ENCODE results near the gene NUP214. TPM values are rescaled to one million over a fixed set of nuclear protein-coding genes. Genes with fewer than 3 reads are reported as not detected.

Gene NUP214
- total RNA-seq, 1 donor from 2014 or later, result 67.4 TPM

- H3K4me1 Mint-ChIP-seq (ENCODE audit: low read depth), result peaks cover 3% of the 10 kb centered on the region
- H3K27me3 Mint-ChIP-seq (ENCODE audit: low read depth), result peaks cover 22% of the 10 kb centered on the region
- H3K4me3 Mint-ChIP-seq (ENCODE audit: low read depth), result no peak overlapping the region
- DNase-seq (ENCODE audit: low spot score), result no peak
- no peaks in the 10 kb centered on the region for H3K36me3 Mint-ChIP-seq (ENCODE audit: low read depth)
- H3K9me3 Mint-ChIP-seq, result no peaks in the 10 kb centered on the region
- intact Hi-C loops (cut with micrococcal nuclease), result no loop called here
- no peak overlapping the region for H3K27ac Mint-ChIP-seq
Measured at GRCh38 chr9:131091352-131091992, 33.9 kb upstream of the NUP214 start.

- DNase-seq (ENCODE audit: low spot score), result no peak
- no peaks in the 10 kb centered on the region for H3K9me3 Mint-ChIP-seq
- peaks cover 25% of the 10 kb centered on the region for H3K27me3 Mint-ChIP-seq (ENCODE audit: low read depth)
- intact Hi-C loops (cut with micrococcal nuclease), result no loop called here
- H3K4me3 Mint-ChIP-seq (ENCODE audit: low read depth), result no peak overlapping the region
- H3K36me3 Mint-ChIP-seq (ENCODE audit: low read depth), result no peaks in the 10 kb centered on the region
- peaks cover 3% of the 10 kb centered on the region for H3K4me1 Mint-ChIP-seq (ENCODE audit: low read depth)
- no peak overlapping the region for H3K27ac Mint-ChIP-seq
Measured at GRCh38 chr9:131092030-131092429, 33.4 kb upstream of the NUP214 start.

- Mint-ChIP-seq H3K27ac (no peak overlapping the region), H3K4me3 (ENCODE audit: low read depth) (no peak overlapping the region), H3K9me3 (no peaks in the 10 kb centered on the region), H3K36me3 (ENCODE audit: low read depth) (no peaks in the 10 kb centered on the region), H3K27me3 (ENCODE audit: low read depth) (peaks cover 32% of the 10 kb centered on the region), H3K4me1 (ENCODE audit: low read depth) (peaks cover 3% of the 10 kb centered on the region)
- intact Hi-C loops (cut with micrococcal nuclease), result no loop called here
- DNase-seq (ENCODE audit: low spot score), result no peak
Measured at GRCh38 chr9:131092548-131093440, 32.6 kb upstream of the NUP214 start.

- H3K27ac Mint-ChIP-seq, result no peak overlapping the region
- DNase-seq (ENCODE audit: low spot score), result no peak
- H3K4me3 Mint-ChIP-seq (ENCODE audit: low read depth), result no peak overlapping the region
- H3K9me3 Mint-ChIP-seq, result no peaks in the 10 kb centered on the region
- peaks cover 36% of the 10 kb centered on the region for H3K27me3 Mint-ChIP-seq (ENCODE audit: low read depth)
- intact Hi-C loops (cut with micrococcal nuclease), result no loop called here
- H3K4me1 Mint-ChIP-seq (ENCODE audit: low read depth), result peaks cover 3% of the 10 kb centered on the region
- H3K36me3 Mint-ChIP-seq (ENCODE audit: low read depth), result no peaks in the 10 kb centered on the region
Measured at GRCh38 chr9:131094015-131094414, 31.4 kb upstream of the NUP214 start.

GRCh38 chr9:131094622-131095021, 30.8 kb upstream of the NUP214 start:
- H3K36me3 Mint-ChIP-seq (ENCODE audit: low read depth), result no peaks in the 10 kb centered on the region
- H3K4me3 Mint-ChIP-seq (ENCODE audit: low read depth), result no peak overlapping the region
- peaks cover 3% of the 10 kb centered on the region for H3K4me1 Mint-ChIP-seq (ENCODE audit: low read depth)
- no peak for DNase-seq (ENCODE audit: low spot score)
- H3K27me3 Mint-ChIP-seq (ENCODE audit: low read depth), result peaks cover 36% of the 10 kb centered on the region
- no peaks in the 10 kb centered on the region for H3K9me3 Mint-ChIP-seq
- intact Hi-C loops (cut with micrococcal nuclease), result no loop called here
- H3K27ac Mint-ChIP-seq, result no peak overlapping the region

- no peaks in the 10 kb centered on the region for H3K36me3 Mint-ChIP-seq (ENCODE audit: low read depth)
- DNase-seq (ENCODE audit: low spot score), result no peak
- H3K9me3 Mint-ChIP-seq, result no peaks in the 10 kb centered on the region
- no peak overlapping the region for H3K27ac Mint-ChIP-seq
- peaks cover 3% of the 10 kb centered on the region for H3K4me1 Mint-ChIP-seq (ENCODE audit: low read depth)
- H3K27me3 Mint-ChIP-seq (ENCODE audit: low read depth), result peaks cover 36% of the 10 kb centered on the region
- peak overlapping the region; percentile 49 for H3K4me3 Mint-ChIP-seq (ENCODE audit: low read depth)
- intact Hi-C loops (cut with micrococcal nuclease), result no loop called here
Measured at GRCh38 chr9:131095666-131096268, 29.6 kb upstream of the NUP214 start.

- DNase-seq (ENCODE audit: low spot score), result peak; percentile 13
- Mint-ChIP-seq H3K36me3 (ENCODE audit: low read depth) (no peaks in the 10 kb centered on the region), H3K4me1 (ENCODE audit: low read depth) (peaks cover 3% of the 10 kb centered on the region), H3K9me3 (no peaks in the 10 kb centered on the region), H3K27me3 (ENCODE audit: low read depth) (peaks cover 36% of the 10 kb centered on the region), H3K27ac (no peak within 1 kb of the TSS), H3K4me3 (ENCODE audit: low read depth) (peak within 1 kb of the TSS; percentile 49)
- intact Hi-C loops (cut with micrococcal nuclease), result no loop called here
Measured at GRCh38 chr9:131096269-131097125, 28.9 kb upstream of the NUP214 start, which contains the start of gene AIF1L. TSS of gene AIF1L (plus strand) at chr9:131096531. CDS start at chr9:131096630, 99 bp downstream.

GRCh38 chr9:131097126-131097947, 28.0 kb upstream of the NUP214 start:
- intact Hi-C loops (cut with micrococcal nuclease), result no loop called here
- Mint-ChIP-seq H3K4me3 (ENCODE audit: low read depth) (no peak overlapping the region), H3K27me3 (ENCODE audit: low read depth) (peaks cover 36% of the 10 kb centered on the region), H3K36me3 (ENCODE audit: low read depth) (no peaks in the 10 kb centered on the region), H3K9me3 (no peaks in the 10 kb centered on the region), H3K4me1 (ENCODE audit: low read depth) (peaks cover 3% of the 10 kb centered on the region), H3K27ac (no peak overlapping the region)
- DNase-seq (ENCODE audit: low spot score), result no peak

GRCh38 chr9:131097948-131098278, 27.5 kb upstream of the NUP214 start:
- peaks cover 36% of the 10 kb centered on the region for H3K27me3 Mint-ChIP-seq (ENCODE audit: low read depth)
- peaks cover 3% of the 10 kb centered on the region for H3K4me1 Mint-ChIP-seq (ENCODE audit: low read depth)
- no peaks in the 10 kb centered on the region for H3K36me3 Mint-ChIP-seq (ENCODE audit: low read depth)
- intact Hi-C loops (cut with micrococcal nuclease), result no loop called here
- no peak for DNase-seq (ENCODE audit: low spot score)
- no peak overlapping the region for H3K4me3 Mint-ChIP-seq (ENCODE audit: low read depth)
- no peak overlapping the region for H3K27ac Mint-ChIP-seq
- H3K9me3 Mint-ChIP-seq, result no peaks in the 10 kb centered on the region

- intact Hi-C loops (cut with micrococcal nuclease), result no loop called here
- Mint-ChIP-seq H3K9me3 (no peaks in the 10 kb centered on the region), H3K4me3 (ENCODE audit: low read depth) (no peak overlapping the region), H3K36me3 (ENCODE audit: low read depth) (no peaks in the 10 kb centered on the region), H3K27me3 (ENCODE audit: low read depth) (peaks cover 36% of the 10 kb centered on the region), H3K4me1 (ENCODE audit: low read depth) (peaks cover 3% of the 10 kb centered on the region), H3K27ac (no peak overlapping the region)
- DNase-seq (ENCODE audit: low spot score), result no peak
Measured at GRCh38 chr9:131098391-131099101, 26.8 kb upstream of the NUP214 start.

- Mint-ChIP-seq H3K4me1 (ENCODE audit: low read depth) (peaks cover 3% of the 10 kb centered on the region), H3K27ac (no peak overlapping the region), H3K27me3 (ENCODE audit: low read depth) (peaks cover 32% of the 10 kb centered on the region), H3K36me3 (ENCODE audit: low read depth) (no peaks in the 10 kb centered on the region), H3K9me3 (no peaks in the 10 kb centered on the region), H3K4me3 (ENCODE audit: low read depth) (no peak overlapping the region)
- intact Hi-C loops (cut with micrococcal nuclease), result no loop called here
- no peak for DNase-seq (ENCODE audit: low spot score)
Measured at GRCh38 chr9:131099102-131099606, 26.2 kb upstream of the NUP214 start.

Measured in activated T-helper 2 cell treated with anti-CD3 and anti-CD28 coated beads, Interferon-gamma antibody, Interleukin-2, Interleukin-4, amounts not matched to agents 10 μg/mL and 5 μg/mL and 100 μg/mL, durations not matched to agents 14 hours and 24 hours and 36 hours (primary cell).